HAP-1 (cell line): ENCODE data around the gene KIF5C.

Experiments
- DNase-seq, 2 experiments: peaks; one replicate each; pipeline ENCODE4 v3.0.0-alpha.2; 2016 to 2020; ENCODE audit warnings: low spot score in 2 of 2
- H3K27me3 ChIP-seq: fragments of 250-450 bp; sonication (Bioruptor Pico); 2 replicates; pipeline ENCODE4 v1.5.1; 2020; ENCODE audit warnings: low read depth, mild to moderate bottlenecking, moderate library complexity
- H3K36me3 ChIP-seq: fragments of 250-450 bp; sonication (Bioruptor Pico); replicated peaks from 2 replicates; pipeline ENCODE4 v1.5.1; 2020; ENCODE audit warnings: mild to moderate bottlenecking
- H3K4me1 ChIP-seq: fragments of 250-450 bp; sonication (Bioruptor Pico); 2 replicates; pipeline ENCODE4 v1.5.1; 2020; ENCODE audit warnings: mild to moderate bottlenecking
- H3K4me3 ChIP-seq: fragments of 250-450 bp; sonication (Bioruptor Pico); 2 replicates; pipeline ENCODE4 v1.5.1; 2020; ENCODE audit warnings: mild to moderate bottlenecking, moderate library complexity
- H3K9me3 ChIP-seq: fragments of 250-450 bp; sonication (Bioruptor Pico); 2 replicates; pipeline ENCODE4 v1.5.1; 2020; ENCODE audit warnings: mild to moderate bottlenecking, moderate library complexity
- in situ Hi-C: fragments of 300-500 bp; cut with MboI; formaldehyde crosslinking; loops from 3 replicates; pipeline ENCODE4 v1.14.3; 2020; ENCODE audit warnings: low sequenced_read_pairs, inconsistent platforms, mixed read lengths

The KIF5C gene

DNA sequence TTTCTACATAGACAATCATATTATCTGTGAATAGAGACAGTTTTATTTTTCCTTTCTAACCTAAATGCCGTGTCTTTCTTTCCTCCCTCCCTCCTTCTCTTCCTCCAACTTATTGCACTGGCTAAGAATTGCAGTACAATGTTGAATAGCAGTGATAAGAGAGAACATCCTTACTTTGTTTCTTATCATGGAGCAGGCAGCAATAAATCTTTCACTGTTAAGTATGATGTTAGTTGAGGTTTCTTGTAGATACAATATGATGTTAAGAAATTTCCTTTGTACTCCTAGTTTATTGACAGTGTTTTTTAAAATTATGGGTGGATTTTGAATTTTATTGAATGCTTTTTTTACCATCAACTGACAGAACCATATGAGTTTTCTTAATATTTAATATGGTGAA lies 169.5 kb downstream of the KIF5C start:
- Histone ChIP-seq H3K36me3 (no peaks in the 10 kb centered on the region), H3K4me3 (no peak overlapping the region), H3K4me1 (no peaks in the 10 kb centered on the region), H3K27me3 (peaks cover 6% of the 10 kb centered on the region), H3K9me3 (no peaks in the 10 kb centered on the region)
- in situ Hi-C loops = loop anchor here (25.0 kb wide), 1 partner anchor 268 kb away; no protein-coding TSS in a partner anchor
- no peak for DNase-seq

DNA sequence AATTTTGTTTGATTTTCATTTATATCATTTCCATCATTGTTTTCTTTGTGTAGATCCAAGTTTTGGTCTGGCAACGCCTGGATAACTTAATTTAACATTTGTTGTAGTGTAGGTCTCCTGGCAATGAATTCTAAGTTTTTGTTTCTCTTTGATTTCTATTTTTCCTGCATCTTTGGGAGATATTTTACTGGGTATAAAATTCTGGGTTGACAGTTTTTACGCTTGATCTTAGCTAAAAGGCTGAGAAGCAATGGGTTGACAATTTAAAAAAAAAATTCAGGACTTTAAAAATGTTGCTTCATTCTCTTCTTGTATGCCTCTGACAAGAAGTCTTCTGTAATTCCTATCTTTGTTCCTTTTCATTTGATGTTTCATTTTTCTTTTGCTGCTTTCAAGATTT lies 172.1 kb downstream of the KIF5C start:
- Histone ChIP-seq H3K4me1 (no peaks in the 10 kb centered on the region), H3K4me3 (no peak overlapping the region), H3K36me3 (no peaks in the 10 kb centered on the region), H3K9me3 (no peaks in the 10 kb centered on the region), H3K27me3 (peaks cover 6% of the 10 kb centered on the region)
- in situ Hi-C loops = loop anchor here (25.0 kb wide), 1 partner anchor 265 kb away; no protein-coding TSS in a partner anchor
- no peak for DNase-seq

GRCh38 chr2:149049142-149049541 lies 174.1 kb downstream of the KIF5C start:
- Histone ChIP-seq H3K9me3 (no peaks in the 10 kb centered on the region), H3K36me3 (no peaks in the 10 kb centered on the region), H3K27me3 (no peaks in the 10 kb centered on the region; the same call in none of the 2 replicates), H3K4me3 (no peak overlapping the region), H3K4me1 (no peaks in the 10 kb centered on the region)
- in situ Hi-C loops = loop anchor here (25.0 kb wide), 1 partner anchor 263 kb away; no protein-coding TSS in a partner anchor
- DNase-seq = no peak

DNA sequence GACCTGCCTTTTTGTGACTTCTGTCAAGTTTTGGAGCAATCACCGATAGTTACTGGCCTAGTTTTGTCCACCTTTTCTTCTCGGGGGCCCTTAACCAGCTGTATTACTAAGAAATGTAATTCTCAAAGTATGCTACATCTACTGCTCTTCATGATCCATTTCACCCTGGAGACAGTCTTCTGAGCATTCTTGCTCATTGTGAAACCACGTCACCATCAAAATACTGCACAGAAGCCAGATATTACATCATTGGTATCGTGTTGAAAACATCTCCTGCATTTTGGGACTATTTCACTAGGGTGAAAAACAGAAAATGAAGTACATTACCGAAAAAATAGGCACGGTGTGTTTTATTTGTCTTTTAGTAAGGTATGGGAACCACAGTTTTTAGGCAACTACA lies 175.2 kb downstream of the KIF5C start:
- no peak for DNase-seq
- no peaks in the 10 kb centered on the region for H3K4me1 ChIP-seq
- no peaks in the 10 kb centered on the region for H3K36me3 ChIP-seq
- H3K27me3 ChIP-seq = no peaks in the 10 kb centered on the region; the same call in 1 of the 2 replicates
- H3K4me3 ChIP-seq = no peak overlapping the region
- in situ Hi-C loops = no loop called here
- no peaks in the 10 kb centered on the region for H3K9me3 ChIP-seq

GRCh38 chr2:149055751-149056150 lies 180.7 kb downstream of the KIF5C start:
- Histone ChIP-seq H3K27me3 (peaks cover 4% of the 10 kb centered on the region; the same call in 1 of the 2 replicates), H3K4me3 (no peak overlapping the region), H3K36me3 (no peaks in the 10 kb centered on the region), H3K9me3 (no peaks in the 10 kb centered on the region), H3K4me1 (no peaks in the 10 kb centered on the region)
- in situ Hi-C loops = no loop called here
- no peak for DNase-seq

GRCh38 chr2:149056541-149057255 lies 181.7 kb downstream of the KIF5C start:
- Histone ChIP-seq H3K4me3 (no peak overlapping the region), H3K36me3 (no peaks in the 10 kb centered on the region), H3K9me3 (no peaks in the 10 kb centered on the region), H3K27me3 (peaks cover 4% of the 10 kb centered on the region; the same call in 1 of the 2 replicates), H3K4me1 (no peaks in the 10 kb centered on the region)
- in situ Hi-C loops = no loop called here
- DNase-seq = no peak

DNA sequence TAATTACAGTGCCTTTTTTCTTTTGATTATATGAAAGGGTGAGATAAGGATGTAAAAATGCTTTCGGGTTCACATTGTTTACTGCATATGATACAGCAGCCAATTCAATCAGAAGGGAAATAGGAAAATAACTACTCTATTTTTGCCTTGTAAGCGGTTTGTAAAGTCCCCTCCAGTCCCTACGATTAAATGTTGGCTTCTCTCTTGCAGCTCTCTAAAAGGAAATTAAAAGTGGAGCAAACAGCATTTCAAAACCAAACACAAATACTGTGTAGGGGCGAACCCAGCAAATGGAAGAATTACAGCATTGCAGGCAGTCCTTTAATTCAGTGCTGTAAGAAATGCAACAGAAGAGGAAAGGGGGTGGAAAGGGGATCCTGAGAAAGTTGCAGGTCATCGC lies 182.4 kb downstream of the KIF5C start:
- H3K27me3 ChIP-seq = peaks cover 4% of the 10 kb centered on the region; the same call in 1 of the 2 replicates
- H3K9me3 ChIP-seq = no peaks in the 10 kb centered on the region
- H3K4me3 ChIP-seq = no peak overlapping the region
- H3K36me3 ChIP-seq = no peaks in the 10 kb centered on the region
- DNase-seq = no peak
- in situ Hi-C loops = no loop called here
- H3K4me1 ChIP-seq = no peaks in the 10 kb centered on the region

DNA sequence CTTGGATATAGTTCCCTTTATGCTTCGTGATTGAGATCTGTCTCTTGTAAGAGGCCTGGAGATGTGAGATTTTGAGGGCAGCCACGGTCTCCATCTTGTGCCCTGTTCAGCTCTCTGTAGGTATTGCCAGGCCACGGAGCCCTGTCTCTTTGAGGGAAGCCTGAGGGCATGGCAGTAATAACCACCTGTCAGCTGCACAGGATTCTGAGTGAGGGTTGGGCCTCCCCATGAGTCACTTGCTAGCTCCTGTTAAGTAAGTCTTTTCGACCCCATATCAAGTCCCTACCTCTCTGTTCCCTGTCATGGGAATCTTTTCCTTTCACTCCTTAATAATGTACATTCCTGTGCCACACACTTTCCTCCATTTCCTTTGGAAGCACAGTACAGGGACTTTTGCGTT lies 183.9 kb downstream of the KIF5C start:
- H3K36me3 ChIP-seq = no peaks in the 10 kb centered on the region
- no peak for DNase-seq
- no peaks in the 10 kb centered on the region for H3K9me3 ChIP-seq
- in situ Hi-C loops = no loop called here
- H3K4me3 ChIP-seq = no peak overlapping the region
- peaks cover 4% of the 10 kb centered on the region; the same call in 1 of the 2 replicates for H3K27me3 ChIP-seq
- no peaks in the 10 kb centered on the region for H3K4me1 ChIP-seq

DNA sequence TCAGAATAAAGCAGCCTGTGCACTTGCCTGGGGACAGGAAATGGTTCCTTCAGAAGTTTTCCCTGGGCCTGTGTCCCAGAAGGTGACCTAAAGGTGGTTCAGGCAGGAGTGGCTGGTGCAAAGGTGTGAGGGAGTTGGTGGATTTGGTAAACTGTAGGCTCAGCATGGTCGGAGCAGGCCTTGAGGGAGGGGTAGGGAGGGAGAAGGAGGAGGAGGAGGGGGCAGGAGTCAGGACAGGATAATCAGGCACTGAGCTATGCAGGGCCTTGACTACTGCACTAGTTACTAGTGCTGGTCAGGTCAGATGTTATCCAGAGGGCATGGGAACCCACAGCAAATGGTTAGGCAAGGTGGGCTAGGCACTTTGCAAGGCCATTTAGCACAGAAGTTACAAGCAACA lies 184.8 kb downstream of the KIF5C start:
- peaks cover 4% of the 10 kb centered on the region; the same call in 1 of the 2 replicates for H3K27me3 ChIP-seq
- no peaks in the 10 kb centered on the region for H3K36me3 ChIP-seq
- in situ Hi-C loops = no loop called here
- H3K4me1 ChIP-seq = no peaks in the 10 kb centered on the region
- no peak for DNase-seq
- H3K9me3 ChIP-seq = no peaks in the 10 kb centered on the region
- no peak overlapping the region for H3K4me3 ChIP-seq

GRCh38 chr2:149061133-149061745 lies 186.2 kb downstream of the KIF5C start:
- H3K4me1 ChIP-seq = no peaks in the 10 kb centered on the region

GRCh38 chr2:149062531-149062930 lies 187.5 kb downstream of the KIF5C start:
- DNase-seq = no peak
- no peaks in the 10 kb centered on the region for H3K36me3 ChIP-seq
- H3K4me1 ChIP-seq = no peaks in the 10 kb centered on the region
- H3K27me3 ChIP-seq = no peaks in the 10 kb centered on the region
- H3K4me3 ChIP-seq = no peak overlapping the region
- H3K9me3 ChIP-seq = no peaks in the 10 kb centered on the region
- in situ Hi-C loops = no loop called here

More at GRCh38 chr2:149061133-149061745, 186.2 kb downstream of the KIF5C start:
- H3K36me3 ChIP-seq = no peaks in the 10 kb centered on the region
- in situ Hi-C loops = no loop called here
- H3K27me3 ChIP-seq = no peaks in the 10 kb centered on the region
- no peak for DNase-seq
- H3K4me3 ChIP-seq = no peak overlapping the region
- H3K9me3 ChIP-seq = no peaks in the 10 kb centered on the region

DNA sequence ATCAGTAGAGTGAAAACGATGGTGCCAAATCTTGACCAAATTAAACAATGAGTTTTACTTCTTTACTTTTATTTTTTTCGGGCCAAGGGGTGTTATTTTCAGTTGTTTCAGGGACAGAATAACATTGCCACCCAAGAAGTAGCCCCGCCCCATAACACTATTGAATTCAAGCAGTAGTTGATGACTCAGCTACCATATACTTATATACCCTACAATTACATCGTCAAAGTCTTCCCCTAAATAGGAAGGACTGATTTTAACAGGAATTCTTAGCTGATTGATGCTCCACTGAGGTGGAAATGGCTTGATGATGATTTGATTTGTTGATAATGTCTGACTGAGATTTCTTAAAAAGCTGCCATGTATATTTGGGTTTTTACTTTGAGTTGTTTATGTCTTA lies 188.2 kb downstream of the KIF5C start:
- Histone ChIP-seq H3K27me3 (no peaks in the 10 kb centered on the region), H3K4me3 (no peak overlapping the region), H3K4me1 (no peaks in the 10 kb centered on the region), H3K36me3 (no peaks in the 10 kb centered on the region), H3K9me3 (no peaks in the 10 kb centered on the region)
- in situ Hi-C loops = no loop called here
- DNase-seq = no peak

DNA sequence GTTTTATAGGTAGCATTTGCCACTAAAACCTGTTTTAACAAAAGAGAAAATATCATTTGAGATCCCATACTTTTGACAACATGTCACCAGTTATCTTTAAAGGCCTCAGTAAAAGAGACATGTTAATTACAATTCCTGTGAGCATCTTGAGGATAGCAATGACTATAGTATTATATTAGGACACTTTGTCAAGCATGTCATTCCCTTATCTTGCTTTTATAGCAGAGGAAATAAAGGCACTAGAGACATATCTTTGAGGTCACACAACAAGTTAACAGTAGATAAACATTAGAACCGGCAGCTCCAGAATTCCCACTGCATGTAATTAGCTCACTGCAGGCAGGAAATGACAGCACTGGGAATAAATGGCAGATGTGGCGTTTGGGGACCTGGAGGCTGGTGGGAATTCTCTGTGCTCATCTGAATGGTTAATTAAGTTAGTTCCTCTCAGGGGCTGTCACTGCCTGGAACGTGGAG lies 189.4 kb downstream of the KIF5C start:
- no peaks in the 10 kb centered on the region for H3K36me3 ChIP-seq
- in situ Hi-C loops = no loop called here
- no peaks in the 10 kb centered on the region for H3K27me3 ChIP-seq
- no peak for DNase-seq
- no peak overlapping the region for H3K4me3 ChIP-seq
- H3K9me3 ChIP-seq = no peaks in the 10 kb centered on the region
- no peaks in the 10 kb centered on the region for H3K4me1 ChIP-seq

DNA sequence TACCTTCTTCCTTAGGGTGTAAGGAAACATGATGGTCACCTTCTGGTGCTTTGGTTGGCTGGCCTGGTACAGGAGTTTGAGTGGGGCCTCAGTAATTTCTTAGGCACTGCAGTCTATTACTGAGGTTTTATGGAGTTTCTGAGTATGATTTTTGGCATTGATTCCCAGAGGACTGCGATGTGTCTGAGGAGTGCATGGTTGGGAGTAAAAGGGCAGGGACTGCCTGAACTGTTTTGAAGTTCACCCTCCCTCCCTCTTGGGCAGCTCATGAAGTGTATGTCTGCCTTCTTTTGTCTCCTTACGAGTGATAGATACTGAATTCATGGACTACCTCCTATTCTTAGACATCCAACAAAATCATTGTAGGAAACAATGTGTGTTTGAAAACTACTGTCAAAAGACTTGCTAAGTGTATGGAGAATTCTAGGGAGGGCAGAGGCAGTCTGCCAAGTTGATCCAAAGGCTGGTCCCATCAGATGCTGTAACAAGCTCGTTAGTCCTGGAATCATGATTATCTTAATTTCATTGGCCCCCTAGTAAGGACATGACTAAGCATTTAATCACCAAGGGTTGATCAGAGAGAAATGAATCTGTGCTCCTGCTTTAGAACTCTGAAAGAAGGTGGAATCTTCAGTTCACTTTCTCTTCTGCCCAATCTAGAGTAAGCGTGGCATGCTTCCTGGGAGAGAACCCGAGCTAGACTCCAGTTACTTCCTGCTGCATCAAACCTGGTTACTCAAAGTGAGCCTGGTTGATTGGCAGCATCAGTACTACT lies 190.0 kb downstream of the KIF5C start:
- no peak overlapping the region for H3K4me3 ChIP-seq
- H3K4me1 ChIP-seq = no peaks in the 10 kb centered on the region
- DNase-seq = no peak
- no peaks in the 10 kb centered on the region for H3K36me3 ChIP-seq
- no peaks in the 10 kb centered on the region for H3K27me3 ChIP-seq
- in situ Hi-C loops = no loop called here
- no peaks in the 10 kb centered on the region for H3K9me3 ChIP-seq
